Endometrial microvascular endothelial cells (primary cell): ENCODE data around the gene SLC35E3. TPM values are rescaled to one million over a fixed set of nuclear protein-coding genes. Genes with fewer than 3 reads are reported as not detected.

Source experiments
- in situ Hi-C: cut with HindIII; loops from 2 replicates; pipeline ENCODE4 v1.10.0; 2017; ENCODE audit warnings: low sequenced_read_pairs, low pct_unique_long_range_greater_than_20kb; ENCODE audit errors: inconsistent ontology term
- total RNA-seq: library from RNA; depleted of rRNA; stranded (reverse); fragments of >200 nt; gene quantifications from one replicate; pipeline ENCODE4 v1.2.3, GENCODE V29; 2015; ENCODE audit errors: inconsistent ontology term

Gene SLC35E3
- total RNA-seq, 1 donor from 2014 or later, result 1.2 TPM

DNA sequence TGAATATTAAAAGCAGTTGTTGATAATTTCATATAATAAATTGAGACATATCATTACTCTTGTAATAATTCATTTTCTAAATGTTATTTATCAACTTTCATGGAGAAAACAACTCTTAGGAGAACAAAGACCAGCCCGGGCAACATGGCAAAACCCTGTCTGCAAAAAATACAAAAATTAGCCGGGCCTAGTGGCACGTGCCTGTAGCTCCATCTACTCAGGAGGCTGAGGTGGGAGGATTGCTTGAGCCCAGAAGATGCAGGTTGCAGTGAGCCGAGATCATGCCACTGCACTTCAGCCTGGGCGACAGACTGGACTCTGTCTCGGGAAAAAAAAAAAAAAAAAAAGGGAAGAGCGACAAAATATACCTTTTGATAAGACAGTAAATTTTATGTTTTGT is 21.2 kb downstream of the SLC35E3 start:
- in situ Hi-C loops, result no loop called here

DNA sequence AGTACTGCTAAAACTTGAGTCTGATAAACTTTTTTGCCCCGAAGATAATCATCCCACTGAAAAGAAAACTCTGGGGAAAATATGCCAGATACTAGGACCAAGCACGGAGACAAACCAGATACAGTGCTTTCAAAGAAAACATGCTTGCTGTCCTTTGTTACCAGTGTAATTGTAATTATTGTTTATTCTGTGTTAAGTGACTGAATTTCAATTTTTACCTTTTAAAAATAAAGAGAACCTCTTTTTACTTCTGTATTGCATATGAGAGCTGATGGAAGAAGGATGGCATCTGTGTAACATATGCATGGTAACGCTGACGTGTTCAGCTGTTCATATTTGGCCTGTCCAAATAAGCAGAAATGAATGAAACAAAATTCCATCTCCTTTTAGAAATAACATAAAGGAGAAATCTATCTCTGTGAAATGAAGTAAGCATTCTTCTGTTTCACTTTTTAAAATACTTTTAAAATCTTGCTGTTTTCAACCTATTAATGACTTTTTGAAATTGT is 22.5 kb downstream of the SLC35E3 start:
- in situ Hi-C loops, result no loop called here

DNA sequence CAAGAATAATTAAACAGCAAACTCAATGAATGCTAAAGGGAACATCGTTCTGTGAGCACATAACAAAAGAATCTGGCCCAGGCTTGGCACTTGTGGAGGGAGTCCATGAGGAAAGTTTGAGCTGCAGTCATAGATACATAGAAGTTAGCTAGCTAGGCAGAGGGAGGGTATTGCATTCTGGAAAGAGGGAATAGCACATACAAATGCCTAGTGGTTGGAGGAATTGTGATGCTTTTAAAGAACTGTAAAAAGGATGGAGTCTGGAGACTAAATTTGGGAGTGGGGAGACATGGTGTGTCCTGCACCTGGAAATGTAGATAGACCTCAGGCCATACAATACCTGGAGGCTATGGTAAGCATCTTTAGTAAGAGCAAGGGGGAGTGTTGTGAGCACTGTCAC is 24.0 kb downstream of the SLC35E3 start:
- in situ Hi-C loops, result no loop called here

GRCh38 chr12:68771223-68771925 is 25.4 kb downstream of the SLC35E3 start:
- in situ Hi-C loops, result no loop called here

- in situ Hi-C loops, result no loop called here
These were observed 26.7 kb downstream of the SLC35E3 start for GRCh38 chr12:68772714-68773113.

DNA sequence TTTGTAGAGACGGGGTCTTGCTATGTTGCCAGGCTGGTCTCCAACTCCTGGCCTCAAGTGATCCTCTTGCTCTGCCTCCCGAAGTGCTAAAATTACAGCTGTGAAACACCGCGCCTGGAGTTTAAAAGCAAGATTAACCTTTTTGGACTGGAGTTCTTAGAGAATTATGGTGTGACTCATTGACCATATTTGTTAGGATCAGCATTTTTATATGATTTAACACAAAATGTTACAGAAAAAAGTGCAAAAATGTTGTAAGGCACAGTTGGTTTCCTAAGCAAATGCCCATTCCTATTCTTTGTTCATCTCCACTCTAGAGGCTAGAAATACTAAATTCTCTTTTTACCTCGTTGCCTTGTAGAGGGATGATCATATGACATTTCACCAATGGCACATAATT is 27.6 kb downstream of the SLC35E3 start:
- in situ Hi-C loops, result no loop called here

GRCh38 chr12:68775121-68775630 is 29.2 kb downstream of the SLC35E3 start:
- in situ Hi-C loops, result no loop called here

DNA sequence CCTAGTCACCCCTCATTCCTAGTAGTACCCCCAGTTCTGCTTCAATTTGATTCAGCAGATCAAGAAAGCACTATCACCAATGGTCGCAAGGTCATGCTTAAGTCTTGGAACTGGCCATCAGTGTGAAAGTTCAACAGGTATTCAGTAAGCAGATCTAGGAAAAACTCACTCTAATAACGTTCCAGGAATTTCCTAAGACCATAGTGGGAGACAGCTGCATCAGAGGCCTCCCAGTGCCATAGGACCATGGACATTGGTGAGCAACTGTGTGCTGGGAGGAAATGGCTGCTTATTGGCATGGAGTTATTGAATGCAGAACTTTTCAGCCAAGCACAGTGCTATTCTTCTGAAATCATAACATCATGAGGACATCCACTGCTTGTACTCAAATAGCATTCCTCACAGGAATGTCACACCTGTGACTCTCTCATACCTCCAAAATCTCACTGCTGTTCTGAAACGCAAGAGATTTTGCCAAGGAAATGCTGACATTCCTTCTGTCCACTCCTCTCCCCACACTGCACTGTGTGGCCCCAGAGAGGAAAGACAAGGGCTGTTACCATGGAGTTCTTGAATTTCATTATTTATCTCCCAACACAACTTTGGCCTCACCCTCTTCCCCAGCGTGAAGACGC is 31.1 kb downstream of the SLC35E3 start:
- in situ Hi-C loops, result no loop called here

DNA sequence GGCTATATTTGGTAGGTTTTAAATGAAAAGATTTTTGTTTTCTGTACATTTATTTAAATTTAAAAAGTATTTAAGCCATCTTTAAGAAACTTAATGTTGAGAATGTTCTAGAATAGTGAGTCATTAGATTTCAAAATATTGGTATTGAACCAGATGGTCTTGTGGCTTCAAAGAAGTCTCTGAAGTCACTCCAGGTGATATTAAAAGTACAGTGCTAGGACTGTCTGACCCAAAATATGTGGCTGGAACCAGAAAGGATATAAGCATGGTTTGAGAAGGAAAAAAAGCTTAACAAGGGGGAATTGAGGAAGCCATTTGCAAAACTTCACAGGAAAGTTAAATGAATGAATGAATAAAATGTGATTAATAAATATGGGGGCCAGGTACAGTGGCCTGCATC is 33.3 kb downstream of the SLC35E3 start:
- in situ Hi-C loops, result no loop called here

DNA sequence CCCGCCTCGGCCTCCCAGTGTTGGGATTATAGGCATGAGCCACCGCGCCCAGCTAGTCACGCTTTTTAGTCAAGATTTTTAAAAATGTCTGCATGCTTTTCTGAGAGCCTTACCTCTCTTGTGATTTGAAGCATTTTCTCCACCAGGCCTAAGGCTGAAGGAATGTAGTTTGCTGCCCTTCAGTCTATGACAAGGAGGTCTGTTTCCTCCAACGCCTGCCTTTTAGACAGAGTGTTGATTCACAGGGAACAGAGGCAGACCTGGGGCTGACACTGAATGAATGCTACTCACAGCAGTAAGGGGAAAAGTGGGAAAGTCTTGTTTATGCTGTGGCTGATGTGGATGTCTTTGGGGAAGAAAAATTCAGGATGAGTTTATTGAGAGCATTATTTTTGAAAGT is 34.8 kb downstream of the SLC35E3 start:
- in situ Hi-C loops, result no loop called here

DNA sequence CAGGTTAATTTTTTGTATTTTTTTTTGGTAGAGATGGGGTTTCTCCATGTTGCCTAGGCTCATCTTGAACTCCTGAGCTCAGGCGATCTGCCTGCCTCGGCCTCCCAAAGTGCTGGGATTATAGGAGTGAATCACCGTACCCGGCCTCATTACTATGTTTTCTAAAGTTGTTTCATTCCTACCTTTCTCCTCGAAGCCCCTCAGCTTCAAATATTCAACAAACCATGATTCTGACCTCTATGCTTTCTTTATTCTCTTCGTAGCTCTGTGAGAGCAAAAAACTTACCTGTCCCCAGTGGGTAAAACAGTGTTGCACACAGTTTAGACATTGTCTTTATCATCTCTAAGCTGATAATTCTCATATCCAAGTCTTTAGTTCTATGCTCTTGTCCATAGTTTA is 35.8 kb downstream of the SLC35E3 start:
- in situ Hi-C loops, result no loop called here

DNA sequence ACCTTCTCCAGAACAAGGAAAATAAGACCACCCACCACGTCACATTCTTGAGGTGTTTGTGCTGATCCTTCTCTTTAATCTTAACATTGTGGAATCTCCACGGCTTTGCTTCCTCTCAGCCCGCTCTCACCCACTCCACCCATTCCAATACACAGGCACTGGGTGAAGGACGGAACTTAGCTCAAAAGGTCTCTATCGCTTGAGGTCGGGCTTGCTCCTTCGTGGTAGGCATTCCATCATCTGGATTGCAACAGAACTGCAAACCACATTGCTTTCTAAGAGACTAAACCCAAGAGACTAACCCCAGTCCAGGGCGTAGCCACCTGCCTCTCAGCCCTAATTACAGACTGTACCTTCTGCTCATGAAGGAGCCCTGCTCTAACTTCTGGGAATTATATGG is 38.0 kb downstream of the SLC35E3 start:
- in situ Hi-C loops, result no loop called here

DNA sequence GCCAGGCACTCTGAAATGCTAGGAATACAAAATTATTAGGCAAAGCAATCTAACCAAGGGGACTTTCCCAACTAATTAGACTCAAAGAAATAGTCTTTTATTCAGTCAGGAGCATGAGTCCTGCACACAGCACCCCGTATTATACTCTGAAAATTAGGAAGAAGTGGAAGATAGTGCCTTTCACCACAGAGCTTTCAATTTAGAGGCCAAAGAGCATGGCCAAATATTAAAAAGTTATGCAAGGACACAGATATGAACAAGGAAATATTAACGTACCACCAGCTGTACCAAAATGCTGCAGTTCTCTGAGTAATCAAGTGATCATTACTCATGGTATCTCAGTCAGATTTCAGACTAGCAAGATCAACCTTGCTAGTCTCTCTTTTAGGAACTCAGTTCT is 39.4 kb downstream of the SLC35E3 start:
- in situ Hi-C loops, result no loop called here

- in situ Hi-C loops, result no loop called here
These were observed 39.8 kb downstream of the SLC35E3 start for GRCh38 chr12:68785823-68786222.

- in situ Hi-C loops, result no loop called here
These were observed 41.0 kb downstream of the SLC35E3 start for GRCh38 chr12:68786929-68787328.

GRCh38 chr12:68788554-68789143 is 42.7 kb downstream of the SLC35E3 start:
- in situ Hi-C loops, result no loop called here

- in situ Hi-C loops, result no loop called here
These were observed 43.3 kb downstream of the SLC35E3 start for GRCh38 chr12:68789144-68789878.

DNA sequence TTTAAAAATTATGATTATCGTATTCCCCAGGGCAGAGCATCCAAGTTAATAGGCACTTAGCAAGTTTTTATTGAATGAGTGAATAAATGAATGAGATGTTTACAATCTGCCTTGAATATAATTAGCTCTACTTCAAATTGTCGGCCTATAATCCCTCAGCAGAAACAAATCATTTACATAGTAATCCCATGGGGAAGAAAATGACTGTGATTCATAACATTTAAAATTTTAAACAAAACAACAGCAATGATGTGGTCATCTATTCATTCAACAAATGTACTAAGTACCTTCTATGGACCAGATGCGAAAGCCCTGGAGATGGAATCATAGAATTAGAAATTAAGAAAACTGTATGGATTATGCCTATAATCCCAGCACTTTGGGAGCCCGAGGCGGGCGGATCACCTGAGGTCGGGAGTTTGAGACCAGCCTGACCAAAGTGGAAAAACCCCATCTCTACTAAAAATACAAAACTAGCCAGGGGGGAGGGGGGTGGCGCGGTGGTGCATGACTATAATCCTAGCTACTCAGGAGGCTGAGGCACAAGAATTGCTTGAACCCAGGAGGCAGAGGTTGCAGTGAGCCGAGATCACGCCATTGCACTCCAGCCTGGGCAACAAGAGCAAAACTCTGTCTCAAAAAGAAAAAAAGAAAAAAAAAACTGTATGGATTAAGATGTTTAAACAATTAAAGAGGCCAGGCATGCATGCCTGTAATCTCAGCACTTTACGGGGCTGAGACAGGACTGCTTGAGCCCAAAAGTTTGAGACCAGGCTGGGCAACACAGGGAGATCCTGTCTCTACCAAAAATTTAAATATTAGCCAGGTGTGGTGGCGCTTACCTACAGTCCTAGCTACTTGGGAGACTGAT is 44.3 kb downstream of the SLC35E3 start:
- in situ Hi-C loops, result no loop called here

- in situ Hi-C loops, result no loop called here
These were observed 44.9 kb downstream of the SLC35E3 start for GRCh38 chr12:68790952-68791234.
